ENCODE data around the gene OTOR.

The OTOR gene

DNA sequence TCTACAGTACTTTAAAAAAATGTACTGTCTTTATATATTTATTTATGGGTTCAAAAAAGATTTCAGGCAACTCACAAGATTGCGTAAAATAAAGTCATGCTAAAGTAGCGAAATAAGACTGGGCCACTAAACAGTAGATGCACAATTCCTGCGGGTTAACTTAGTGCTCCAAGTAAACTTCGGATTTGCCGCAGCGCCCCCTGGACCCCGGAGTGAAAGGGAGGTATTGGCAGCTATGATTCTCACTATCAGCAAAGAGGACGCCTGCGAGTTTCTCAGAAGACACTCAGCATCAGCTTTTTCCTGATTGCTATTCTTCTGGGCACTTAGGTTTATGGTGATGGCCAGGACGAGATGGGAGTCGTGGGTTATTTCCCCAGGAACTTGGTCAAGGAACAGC, 1.4 kb downstream of the OTOR start:
- H3K27me3 ChIP-seq (ENCODE audit: insufficient read depth, poor library complexity, severe bottlenecking), result no peaks in the 10 kb centered on the region
- H3K27ac ChIP-seq (replicated peaks), result no peak overlapping the region
- DNase-seq (ENCODE audit: low read depth in 1 of 2, low spot score in 1 of 2), result no peak
- no peak overlapping the region for H3K4me3 ChIP-seq (replicated peaks; ENCODE audit: insufficient read depth, low read length)
- TF ChIP-seq SPI1 (IDR thresholded peaks at IDR 0.05; ENCODE audit: borderline replicate concordance, low read depth) (no peak), POLR2AphosphoS5 (IDR thresholded peaks at IDR 0.05; ENCODE audit: low read depth) (no peak), GABPA (IDR thresholded peaks at IDR 0.05; ENCODE audit: low read depth) (no peak)
- TF ChIP-seq, protein P1, sequence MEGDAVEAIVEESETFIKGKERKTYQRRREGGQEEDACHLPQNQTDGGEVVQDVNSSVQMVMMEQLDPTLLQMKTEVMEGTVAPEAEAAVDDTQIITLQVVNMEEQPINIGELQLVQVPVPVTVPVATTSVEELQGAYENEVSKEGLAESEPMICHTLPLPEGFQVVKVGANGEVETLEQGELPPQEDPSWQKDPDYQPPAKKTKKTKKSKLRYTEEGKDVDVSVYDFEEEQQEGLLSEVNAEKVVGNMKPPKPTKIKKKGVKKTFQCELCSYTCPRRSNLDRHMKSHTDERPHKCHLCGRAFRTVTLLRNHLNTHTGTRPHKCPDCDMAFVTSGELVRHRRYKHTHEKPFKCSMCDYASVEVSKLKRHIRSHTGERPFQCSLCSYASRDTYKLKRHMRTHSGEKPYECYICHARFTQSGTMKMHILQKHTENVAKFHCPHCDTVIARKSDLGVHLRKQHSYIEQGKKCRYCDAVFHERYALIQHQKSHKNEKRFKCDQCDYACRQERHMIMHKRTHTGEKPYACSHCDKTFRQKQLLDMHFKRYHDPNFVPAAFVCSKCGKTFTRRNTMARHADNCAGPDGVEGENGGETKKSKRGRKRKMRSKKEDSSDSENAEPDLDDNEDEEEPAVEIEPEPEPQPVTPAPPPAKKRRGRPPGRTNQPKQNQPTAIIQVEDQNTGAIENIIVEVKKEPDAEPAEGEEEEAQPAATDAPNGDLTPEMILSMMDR (IDR thresholded peaks at IDR 0.05; ENCODE audit: insufficient read depth, low read length), result no peak
- TF ChIP-seq, protein P2, sequence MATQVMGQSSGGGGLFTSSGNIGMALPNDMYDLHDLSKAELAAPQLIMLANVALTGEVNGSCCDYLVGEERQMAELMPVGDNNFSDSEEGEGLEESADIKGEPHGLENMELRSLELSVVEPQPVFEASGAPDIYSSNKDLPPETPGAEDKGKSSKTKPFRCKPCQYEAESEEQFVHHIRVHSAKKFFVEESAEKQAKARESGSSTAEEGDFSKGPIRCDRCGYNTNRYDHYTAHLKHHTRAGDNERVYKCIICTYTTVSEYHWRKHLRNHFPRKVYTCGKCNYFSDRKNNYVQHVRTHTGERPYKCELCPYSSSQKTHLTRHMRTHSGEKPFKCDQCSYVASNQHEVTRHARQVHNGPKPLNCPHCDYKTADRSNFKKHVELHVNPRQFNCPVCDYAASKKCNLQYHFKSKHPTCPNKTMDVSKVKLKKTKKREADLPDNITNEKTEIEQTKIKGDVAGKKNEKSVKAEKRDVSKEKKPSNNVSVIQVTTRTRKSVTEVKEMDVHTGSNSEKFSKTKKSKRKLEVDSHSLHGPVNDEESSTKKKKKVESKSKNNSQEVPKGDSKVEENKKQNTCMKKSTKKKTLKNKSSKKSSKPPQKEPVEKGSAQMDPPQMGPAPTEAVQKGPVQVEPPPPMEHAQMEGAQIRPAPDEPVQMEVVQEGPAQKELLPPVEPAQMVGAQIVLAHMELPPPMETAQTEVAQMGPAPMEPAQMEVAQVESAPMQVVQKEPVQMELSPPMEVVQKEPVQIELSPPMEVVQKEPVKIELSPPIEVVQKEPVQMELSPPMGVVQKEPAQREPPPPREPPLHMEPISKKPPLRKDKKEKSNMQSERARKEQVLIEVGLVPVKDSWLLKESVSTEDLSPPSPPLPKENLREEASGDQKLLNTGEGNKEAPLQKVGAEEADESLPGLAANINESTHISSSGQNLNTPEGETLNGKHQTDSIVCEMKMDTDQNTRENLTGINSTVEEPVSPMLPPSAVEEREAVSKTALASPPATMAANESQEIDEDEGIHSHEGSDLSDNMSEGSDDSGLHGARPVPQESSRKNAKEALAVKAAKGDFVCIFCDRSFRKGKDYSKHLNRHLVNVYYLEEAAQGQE (IDR thresholded peaks at IDR 0.05; ENCODE audit: insufficient replicate concordance, low read depth), result no peak

DNA sequence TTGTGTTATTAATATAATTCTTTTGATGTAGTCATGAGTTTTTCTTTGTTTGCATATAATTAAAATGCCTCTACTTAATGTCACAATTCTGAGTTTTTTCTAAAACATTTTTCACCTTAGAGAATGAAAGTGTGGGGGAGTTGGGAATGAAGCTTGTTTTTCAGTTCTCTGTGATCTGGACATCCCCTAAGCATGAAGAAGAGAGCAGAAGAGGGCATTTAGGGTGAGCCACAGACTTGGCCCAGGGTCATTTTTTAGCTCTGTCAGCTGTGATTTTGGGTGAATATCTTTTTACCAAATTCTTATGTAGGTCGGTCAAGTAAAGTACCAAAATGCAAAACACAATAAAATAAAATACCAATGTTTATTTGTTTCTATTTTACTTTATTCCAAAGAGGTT, 3.9 kb downstream of the OTOR start:
- no peak for DNase-seq (ENCODE audit: low read depth in 1 of 2, low spot score in 1 of 2)
- Histone ChIP-seq H3K4me3 (replicated peaks; ENCODE audit: insufficient read depth, low read length) (no peak overlapping the region), H3K27ac (replicated peaks) (no peak overlapping the region), H3K27me3 (ENCODE audit: insufficient read depth, poor library complexity, severe bottlenecking) (no peaks in the 10 kb centered on the region)
- TF ChIP-seq SPI1 (IDR thresholded peaks at IDR 0.05; ENCODE audit: borderline replicate concordance, low read depth) (no peak), GABPA (IDR thresholded peaks at IDR 0.05; ENCODE audit: low read depth) (no peak), POLR2AphosphoS5 (IDR thresholded peaks at IDR 0.05; ENCODE audit: low read depth) (no peak)
- TF ChIP-seq, protein P2 (IDR thresholded peaks at IDR 0.05; ENCODE audit: insufficient replicate concordance, low read depth), result no peak
- TF ChIP-seq, protein P1 (IDR thresholded peaks at IDR 0.05; ENCODE audit: insufficient read depth, low read length), result no peak

DNA sequence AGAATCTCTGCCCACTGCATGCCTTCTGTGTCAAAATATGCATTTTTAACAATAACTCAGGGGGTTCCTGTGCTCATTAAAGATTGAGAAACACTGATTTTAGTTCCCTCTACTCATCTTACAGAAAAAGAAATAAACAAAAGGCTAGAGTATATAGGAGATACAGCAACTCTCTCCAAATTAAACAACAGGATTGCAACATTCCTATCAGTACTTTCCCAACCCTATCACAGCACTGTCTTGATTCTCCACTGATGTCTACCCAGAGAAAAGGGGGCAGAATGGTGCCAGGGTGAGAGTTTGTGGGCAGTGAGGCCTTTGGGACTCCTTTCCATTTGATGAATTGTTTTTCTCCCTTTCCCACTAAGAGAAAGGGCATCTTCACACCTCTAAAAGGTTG, 4.7 kb downstream of the OTOR start:
- Histone ChIP-seq H3K27me3 (ENCODE audit: insufficient read depth, poor library complexity, severe bottlenecking) (no peaks in the 10 kb centered on the region), H3K4me3 (replicated peaks; ENCODE audit: insufficient read depth, low read length) (no peak overlapping the region), H3K27ac (replicated peaks) (no peak overlapping the region)
- no peak for DNase-seq (ENCODE audit: low read depth in 1 of 2, low spot score in 1 of 2)
- TF ChIP-seq GABPA (IDR thresholded peaks at IDR 0.05; ENCODE audit: low read depth) (no peak), POLR2AphosphoS5 (IDR thresholded peaks at IDR 0.05; ENCODE audit: low read depth) (no peak), SPI1 (IDR thresholded peaks at IDR 0.05; ENCODE audit: borderline replicate concordance, low read depth) (no peak)
- TF ChIP-seq, protein P1 (IDR thresholded peaks at IDR 0.05; ENCODE audit: insufficient read depth, low read length), result no peak
- TF ChIP-seq, protein P2 (IDR thresholded peaks at IDR 0.05; ENCODE audit: insufficient replicate concordance, low read depth), result no peak

Measured in HL-60 (cell line).